Stimulated activated CD8-positive, alpha-beta memory T cell treated with anti-CD3 and anti-CD28 coated beads, Interleukin-4, amount 100 ng/mL, for 4 hours (primary cell): Measurements from ENCODE around the gene MARCHF11.

ENCODE experiments used
- DNase-seq, 2 donors: peaks; one replicate each; pipeline ENCODE4 v3.0.0-alpha.2; 2020; ENCODE audit warnings: low read depth in 2 of 2, low spot score in 1 of 2

Gene MARCHF11

DNA sequence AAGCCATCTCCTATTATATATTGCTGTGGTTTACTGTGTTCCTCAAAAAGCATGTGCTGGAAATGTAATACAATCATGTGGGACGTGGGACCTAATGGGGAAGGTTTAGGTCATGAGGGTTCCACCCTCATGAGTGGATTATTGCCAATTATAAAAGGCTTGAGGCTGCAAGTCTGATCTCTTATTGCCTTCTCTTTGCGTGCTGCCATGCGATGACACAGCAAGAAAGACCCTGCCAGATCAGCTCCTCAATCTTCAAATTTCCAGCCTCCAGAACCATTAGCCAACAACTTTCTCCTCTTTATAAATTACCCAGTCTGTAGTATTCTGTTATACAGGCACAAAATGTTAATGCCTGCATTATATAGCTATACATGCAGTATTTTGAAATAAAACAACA is 45.4 kb downstream of the MARCHF11 start:
- DNase-seq: no peak

GRCh38 chr5:16131878-16132277 is 47.7 kb downstream of the MARCHF11 start:
- DNase-seq: no peak

DNA sequence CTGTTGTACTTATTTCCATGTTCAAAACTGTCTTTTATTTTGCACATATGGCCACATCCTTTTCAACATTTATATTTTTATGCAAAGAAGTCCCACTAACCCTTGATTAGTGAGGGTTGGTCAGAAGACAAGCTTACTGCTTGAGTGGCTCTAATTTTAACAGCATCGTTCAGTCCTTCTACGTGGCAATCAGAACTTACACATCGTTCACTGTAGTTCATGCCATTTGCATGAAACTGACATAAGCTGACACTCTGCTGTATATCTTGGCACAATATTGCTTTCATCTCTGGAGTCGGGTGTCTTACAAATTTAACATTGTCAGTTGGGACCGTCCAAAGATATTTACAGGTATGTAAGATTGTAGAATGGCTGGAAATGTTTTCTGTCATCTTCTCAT is 50.6 kb downstream of the MARCHF11 start:
- no peak for DNase-seq

DNA sequence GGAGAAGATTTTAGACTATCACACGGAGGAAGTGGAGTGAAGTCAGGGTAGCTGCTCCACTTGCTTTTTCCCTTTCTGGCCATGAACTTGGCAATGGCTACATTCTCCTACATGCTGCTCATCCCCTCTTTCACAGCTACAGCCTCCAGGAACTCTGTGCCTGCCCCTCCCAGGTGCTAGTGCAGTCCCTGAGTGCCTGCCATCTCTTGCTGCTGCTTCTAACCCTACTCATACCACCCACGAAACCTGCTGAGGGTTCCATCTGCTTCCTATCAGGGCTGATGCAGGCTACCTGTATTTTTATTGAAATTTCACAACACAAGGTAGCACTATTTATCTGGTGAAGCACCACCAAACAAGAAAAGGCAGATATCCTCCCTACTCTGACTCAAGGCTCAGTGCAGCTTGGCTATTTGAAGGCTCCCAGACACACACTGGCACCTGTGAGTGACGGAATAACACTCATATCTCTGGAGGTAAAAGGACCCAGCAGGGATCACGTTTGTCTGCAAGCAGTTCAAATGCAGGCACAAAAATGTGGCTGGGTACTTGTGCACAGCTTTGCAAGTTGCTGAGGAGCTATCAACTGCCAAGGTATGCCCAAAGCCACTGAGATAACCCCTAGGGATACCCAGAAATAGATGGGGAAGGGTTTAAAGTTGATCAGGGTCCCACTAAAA is 51.6 kb downstream of the MARCHF11 start:
- DNase-seq: no peak

DNA sequence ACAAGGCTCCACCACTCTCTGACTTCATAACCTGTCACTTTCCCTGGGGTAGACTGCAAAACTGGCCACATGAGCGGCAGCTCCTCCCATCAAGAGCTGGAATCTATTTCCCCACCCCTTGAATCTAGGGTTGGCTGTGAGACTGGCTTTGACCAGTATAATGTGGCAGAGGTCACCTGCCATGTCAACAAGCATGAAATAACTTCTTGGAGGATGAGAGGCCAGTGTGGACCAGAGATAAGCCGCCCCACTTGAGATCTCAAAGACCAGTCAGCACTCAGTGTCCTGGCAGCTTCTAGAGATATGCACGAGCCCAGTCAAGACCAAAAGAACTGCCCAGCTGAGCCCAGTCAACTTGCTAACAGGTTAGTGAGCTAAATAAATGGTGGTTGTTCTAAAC is 59.0 kb downstream of the MARCHF11 start:
- DNase-seq: no peak

GRCh38 chr5:16119790-16120189 is 59.8 kb downstream of the MARCHF11 start:
- no peak for DNase-seq

DNA sequence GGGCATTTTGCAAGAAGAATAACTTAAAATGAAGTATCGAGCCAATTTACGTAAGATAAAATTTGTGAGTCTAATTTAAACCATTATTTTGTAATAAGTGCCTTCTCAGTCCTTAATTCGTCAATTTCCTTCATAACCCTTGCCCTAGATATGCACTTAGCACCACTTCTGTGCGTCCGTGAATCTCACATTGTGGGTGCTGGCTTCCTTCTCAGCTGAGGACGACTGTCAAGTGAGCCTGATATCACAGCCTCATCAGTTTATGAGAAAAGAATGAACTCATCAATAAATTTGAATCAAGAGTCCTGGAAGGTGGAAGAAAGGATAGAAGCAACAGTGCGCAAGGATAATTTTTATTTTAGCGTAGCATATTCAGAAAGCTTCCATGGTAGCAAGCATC is 64.5 kb downstream of the MARCHF11 start:
- DNase-seq: no peak

DNA sequence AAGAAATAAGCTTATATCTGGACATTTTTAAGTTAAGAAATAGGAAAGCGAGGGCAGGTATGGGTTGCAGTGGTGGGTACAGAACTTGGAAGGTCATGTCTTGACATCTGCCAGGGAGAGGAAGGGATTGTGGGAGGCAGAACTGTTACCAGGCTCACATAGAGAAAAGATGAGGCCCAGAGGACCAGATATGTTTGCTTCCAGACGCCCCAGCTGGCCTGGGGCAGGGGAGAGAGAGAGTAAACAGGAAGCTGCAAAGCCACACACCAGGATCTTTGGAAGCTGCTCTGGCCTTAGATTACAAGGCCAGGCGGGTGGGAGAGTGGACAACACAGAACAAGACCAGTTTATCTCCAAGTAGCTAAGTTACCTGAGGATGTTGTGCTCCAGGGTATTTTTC is 71.2 kb downstream of the MARCHF11 start:
- DNase-seq: no peak

DNA sequence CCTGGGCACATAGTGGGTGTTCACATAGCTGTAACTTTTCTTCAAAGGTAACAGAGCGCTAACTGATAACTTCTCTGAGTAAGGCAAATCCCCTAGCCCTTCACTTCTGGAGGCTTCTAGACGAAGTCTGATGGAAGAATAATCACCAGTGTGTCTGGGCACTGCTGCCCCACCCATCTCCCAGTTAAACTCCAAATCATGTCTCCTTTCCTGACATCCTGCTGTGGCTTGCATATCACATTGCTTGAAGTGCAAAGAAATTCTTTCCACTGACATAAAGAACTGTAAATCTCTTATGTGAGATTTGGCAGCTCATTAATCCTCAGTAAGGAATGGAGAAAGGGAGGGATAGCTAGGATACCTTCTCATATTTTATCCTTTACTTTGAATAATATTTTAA is 74.6 kb downstream of the MARCHF11 start:
- no peak for DNase-seq

GRCh38 chr5:16095612-16096011 is 84.0 kb downstream of the MARCHF11 start:
- DNase-seq: no peak

- DNase-seq: no peak
These were observed 89.3 kb downstream of the MARCHF11 start for GRCh38 chr5:16090270-16090669.

- DNase-seq: no peak
These were observed 96.6 kb downstream of the MARCHF11 start for GRCh38 chr5:16082982-16083381.

DNA sequence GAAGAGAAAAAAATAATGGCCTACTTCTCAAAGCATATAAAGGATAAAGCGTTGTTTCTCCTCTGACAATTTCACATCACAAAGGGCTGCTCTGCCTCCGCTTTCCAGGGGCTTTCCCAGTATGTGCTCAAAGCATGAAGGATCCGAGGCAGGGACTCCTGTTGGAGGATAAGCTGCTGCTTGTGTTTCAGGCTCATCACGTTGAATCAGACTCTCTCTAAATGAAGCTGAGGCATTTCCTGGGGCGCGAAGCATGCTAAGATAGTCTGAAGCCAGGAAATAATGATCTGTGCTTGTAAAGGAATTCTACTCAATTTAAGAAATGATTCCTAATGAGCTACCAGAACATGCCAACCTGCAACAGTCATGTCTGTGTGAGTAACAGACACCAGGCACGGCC is 97.5 kb downstream of the MARCHF11 start:
- DNase-seq: no peak

- no peak for DNase-seq
These were observed 98.1 kb downstream of the MARCHF11 start for GRCh38 chr5:16081376-16081955.

DNA sequence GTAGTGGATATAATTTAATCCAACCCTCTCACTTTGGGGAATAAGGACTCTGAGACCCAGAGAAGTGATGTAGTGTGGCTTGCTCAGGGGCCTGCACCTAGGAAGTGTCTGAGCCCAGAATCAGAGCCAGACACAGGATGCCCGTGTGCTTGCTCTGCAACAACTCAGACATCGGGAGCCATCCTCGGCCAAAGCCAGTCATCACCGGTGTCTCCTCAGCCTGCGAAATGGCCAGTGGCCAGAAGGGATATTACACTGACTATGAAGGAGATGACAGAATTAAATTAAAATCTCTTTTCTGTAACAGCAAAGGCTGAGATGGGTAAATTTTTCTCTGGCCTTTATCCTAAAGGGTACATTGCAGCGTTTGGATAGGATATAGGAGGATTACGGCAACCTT is 102.9 kb downstream of the MARCHF11 start:
- no peak for DNase-seq

GRCh38 chr5:16074358-16074757 is 105.2 kb downstream of the MARCHF11 start:
- no peak for DNase-seq

DNA sequence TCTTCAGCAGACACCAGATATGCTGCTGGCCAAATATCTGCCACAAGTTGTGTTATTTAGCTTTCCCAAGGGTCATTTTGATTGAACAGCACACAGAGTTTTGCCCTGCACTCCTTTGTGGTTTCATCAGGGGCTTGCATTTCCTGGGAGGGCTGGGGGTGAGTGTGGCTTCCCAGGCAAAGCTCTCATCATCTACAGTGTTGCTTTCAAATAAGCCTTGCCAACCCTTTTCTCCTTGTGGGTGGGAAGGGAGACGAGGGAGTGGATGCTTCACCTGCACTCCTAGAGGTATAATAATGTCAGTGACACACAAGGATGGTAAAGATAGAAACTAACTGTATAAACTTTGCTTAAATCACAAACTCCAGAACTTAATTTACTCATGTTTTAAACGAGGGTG is 107.0 kb downstream of the MARCHF11 start:
- no peak for DNase-seq

GRCh38 chr5:16067415-16067814 is 112.2 kb downstream of the MARCHF11 start:
- no peak for DNase-seq

DNA sequence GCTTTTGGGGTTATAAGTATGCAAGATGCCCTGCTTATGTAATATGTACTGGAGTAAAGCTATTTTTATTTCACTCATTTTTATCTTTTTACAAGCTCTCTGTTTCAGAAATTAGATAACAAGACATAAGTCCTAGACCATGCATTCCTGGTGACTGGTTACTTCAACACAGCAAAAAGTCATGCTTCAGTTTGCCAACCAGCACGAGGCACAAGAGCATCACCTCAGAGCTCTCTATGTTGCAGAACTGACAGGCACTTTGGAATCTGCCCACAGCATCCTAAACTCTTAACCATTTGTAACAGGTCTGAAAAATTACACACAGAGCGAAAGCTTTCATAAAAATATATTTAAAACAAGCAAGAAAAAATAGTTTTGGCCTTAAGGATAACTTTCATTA is 112.8 kb downstream of the MARCHF11 start:
- no peak for DNase-seq

DNA sequence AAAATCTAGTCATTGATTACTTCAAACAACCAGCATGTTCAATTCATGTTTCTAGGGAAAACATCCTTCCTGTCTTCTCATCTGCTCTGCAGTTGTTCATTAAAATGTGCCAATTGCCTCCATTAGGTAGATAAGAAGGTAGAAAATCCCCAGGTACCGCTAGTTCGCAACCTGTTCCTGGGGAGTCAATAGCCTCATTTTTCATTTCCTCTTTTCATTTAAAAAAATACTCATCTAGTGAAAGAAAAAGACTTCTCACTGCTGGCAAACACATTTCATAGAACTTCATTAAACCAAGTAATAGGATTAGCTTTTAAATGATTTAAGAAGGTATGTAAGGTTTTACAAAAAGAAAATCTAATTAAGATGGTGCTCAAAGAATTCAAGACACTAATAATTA is 113.3 kb downstream of the MARCHF11 start:
- DNase-seq: no peak

DNA sequence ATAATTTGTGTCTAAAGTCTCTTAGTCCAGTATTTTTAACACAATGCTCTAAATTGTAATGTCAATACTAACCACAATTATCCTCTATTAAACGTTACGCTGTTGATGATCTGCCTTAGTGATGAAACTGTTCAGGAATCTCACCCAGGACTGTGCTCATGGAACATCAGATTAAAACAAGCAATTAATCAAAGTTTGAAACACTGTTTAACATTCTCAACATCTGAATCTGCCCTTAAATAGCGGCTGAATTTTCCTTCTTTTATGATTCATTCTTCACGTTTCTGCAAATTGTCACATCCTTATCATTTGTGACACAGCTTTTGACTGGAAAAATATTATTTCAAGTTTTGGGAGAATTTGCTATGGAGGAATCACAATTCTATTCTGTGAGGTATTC is 113.8 kb downstream of the MARCHF11 start:
- DNase-seq: no peak

DNA sequence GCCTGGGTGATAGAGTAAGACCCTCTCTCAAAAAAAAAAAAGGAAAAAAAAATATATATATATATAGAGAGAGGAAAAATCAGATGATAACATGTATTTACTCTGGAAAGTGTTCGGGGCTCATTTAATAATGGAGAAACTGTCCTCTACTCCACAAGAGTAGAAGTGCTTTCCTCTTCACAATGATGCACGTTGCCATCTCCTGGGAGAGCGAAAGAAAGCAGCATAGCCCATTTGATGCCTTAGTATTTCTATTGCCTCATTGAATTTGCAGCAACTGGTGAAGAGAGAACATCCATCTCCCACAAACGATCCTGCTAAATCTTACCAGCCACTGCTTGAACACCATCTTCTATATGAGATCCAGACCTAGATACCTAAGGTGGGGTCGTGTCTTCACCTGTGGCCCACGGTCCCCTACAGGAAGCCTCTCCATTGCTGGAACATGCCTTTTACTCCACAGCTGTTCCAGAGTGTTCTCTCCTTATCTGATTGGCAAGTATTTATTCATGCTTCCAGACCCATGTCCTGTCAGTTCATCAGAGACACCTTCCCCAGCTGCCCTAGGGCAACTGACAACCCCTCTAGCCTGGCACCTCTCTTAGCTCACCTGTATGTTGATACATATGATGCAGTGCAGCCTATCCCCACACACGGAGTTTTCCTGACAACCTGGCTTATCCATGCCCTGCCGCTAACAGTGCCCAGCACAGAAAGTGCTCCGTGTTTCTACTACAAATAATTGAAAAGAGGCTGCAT is 115.3 kb downstream of the MARCHF11 start:
- no peak for DNase-seq

DNA sequence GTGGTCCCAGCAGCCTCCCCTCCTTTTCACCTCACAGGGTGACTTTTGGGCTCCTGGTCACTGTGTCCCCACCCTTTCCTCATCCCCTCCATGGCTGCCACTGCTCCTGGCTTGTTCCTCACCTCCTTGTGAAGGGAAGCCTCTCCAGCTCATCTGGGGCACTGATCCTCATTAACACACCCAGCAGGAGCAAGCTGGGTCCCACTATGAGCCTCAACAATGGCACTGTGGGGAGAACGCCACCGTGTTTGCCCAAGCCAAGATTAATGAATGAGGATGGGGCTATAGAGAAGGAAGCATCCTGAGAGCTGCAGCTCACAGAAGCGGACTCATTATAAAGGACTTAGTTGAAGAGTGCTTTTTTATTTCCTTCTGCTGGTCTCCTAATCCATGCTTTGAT is 118.4 kb downstream of the MARCHF11 start:
- no peak for DNase-seq
